Left lung (tissue), 10 donors: ENCODE data around the gene FAM120B. TPM values are rescaled to one million over a fixed set of nuclear protein-coding genes. Genes with fewer than 3 reads are reported as not detected.

Experiments used
- ATAC-seq: fragments of 200-7000 bp; cut with Tn5 transposase; one replicate; pipeline ENCODE4 v1.9.1; 2020; ENCODE audit warnings: moderate library complexity
- DNase-seq, 4 donors: peaks; one replicate each; pipeline ENCODE4 v3.0.0-alpha.2; 2013 to 2020
- H3K27ac ChIP-seq, 2 donors: fragments of 200-600 bp; sonication (generic) in 1 of 2; one replicate each; pipeline versions ENCODE4 v1.5.0 to v1.8.0; 2020 to 2021
- H3K27me3 ChIP-seq, 2 donors: fragments of 200-600 bp; sonication (generic) in 1 of 2; one replicate each; pipeline versions ENCODE4 v1.5.0 to v1.8.0; 2020 to 2021
- H3K36me3 ChIP-seq, 2 donors: fragments of 200-600 bp; sonication (generic) in 1 of 2; one replicate each; pipeline versions ENCODE4 v1.5.0 to v1.8.0; 2020 to 2021
- H3K4me1 ChIP-seq, 2 donors: fragments of 200-600 bp; one replicate each; pipeline ENCODE4 v1.8.0; 2021
- H3K4me3 ChIP-seq, 2 donors: fragments of 200-600 bp; sonication (generic) in 1 of 2; one replicate each; pipeline versions ENCODE4 v1.5.0 to v1.8.0; 2020 to 2021; ENCODE audit warnings: mild to moderate bottlenecking in 1 of 2
- H3K9me3 ChIP-seq, 2 donors: fragments of 200-600 bp; sonication (generic) in 1 of 2; one replicate each; pipeline versions ENCODE4 v1.5.0 to v1.8.0; 2020 to 2021
- CTCF ChIP-seq, 2 donors: fragments of 200-600 bp; sonication (generic) in 1 of 2; IDR thresholded peaks; one replicate each; pipeline versions ENCODE4 v1.5.0 to v1.8.0; 2021; ENCODE audit warnings: antibody characterized with exemption in 2 of 2
- intact Hi-C, 2 donors: fragments of 100-400 bp; cut with DNase I; formaldehyde crosslinking; loops; one replicate each; pipeline versions ENCODE4 v1.11.2 to v1.14.2; 2022
- polyA plus RNA-seq, 6 donors: library from polyadenylated mRNA; unstranded; fragments of 120-200 nt; gene quantifications; one replicate each; pipeline ENCODE4 v1.2.1, GENCODE V29; 2013; ENCODE audit not compliant: insufficient read length in 6 of 6
- total RNA-seq, 2 donors: library from RNA; stranded (reverse); fragmentation: NEBNext Ultra II Directional; extraction: Animal tissue kit (Norgen Biotek cat#: 25700); gene quantifications; one replicate each; pipeline ENCODE4 v1.2.1, GENCODE V29; 2021
- donor health status: DM: no; HTN: yes; CAD: no.
- donor health status: DM: no; HTN: no; CAD: no.

The FAM120B gene
- total and polyA plus RNA-seq, 8 donors = 26.6 to 37.7 (median 35.5) TPM

GRCh38 chr6:170296746-170297575, 9.6 kb upstream of the FAM120B start:
- Histone ChIP-seq H3K4me3 (no peak overlapping the region), H3K27me3 (peaks cover 52 to 83% of the 10 kb centered on the region in 2 donors), H3K36me3 (no peaks in the 10 kb centered on the region), H3K4me1 (peaks cover 26 to 49% of the 10 kb centered on the region in 2 donors), H3K9me3 (no peaks in the 10 kb centered on the region), H3K27ac (no peak overlapping the region)
- no peak for TF ChIP-seq CTCF (IDR thresholded peaks at IDR 0.05)
- DNase-seq (no peak), ATAC-seq (no peak)
- intact Hi-C loops = loop anchor here in 1 of 2 donors (10.0 kb wide), 1 partner anchor 462 kb away; no protein-coding TSS in a partner anchor

DNA sequence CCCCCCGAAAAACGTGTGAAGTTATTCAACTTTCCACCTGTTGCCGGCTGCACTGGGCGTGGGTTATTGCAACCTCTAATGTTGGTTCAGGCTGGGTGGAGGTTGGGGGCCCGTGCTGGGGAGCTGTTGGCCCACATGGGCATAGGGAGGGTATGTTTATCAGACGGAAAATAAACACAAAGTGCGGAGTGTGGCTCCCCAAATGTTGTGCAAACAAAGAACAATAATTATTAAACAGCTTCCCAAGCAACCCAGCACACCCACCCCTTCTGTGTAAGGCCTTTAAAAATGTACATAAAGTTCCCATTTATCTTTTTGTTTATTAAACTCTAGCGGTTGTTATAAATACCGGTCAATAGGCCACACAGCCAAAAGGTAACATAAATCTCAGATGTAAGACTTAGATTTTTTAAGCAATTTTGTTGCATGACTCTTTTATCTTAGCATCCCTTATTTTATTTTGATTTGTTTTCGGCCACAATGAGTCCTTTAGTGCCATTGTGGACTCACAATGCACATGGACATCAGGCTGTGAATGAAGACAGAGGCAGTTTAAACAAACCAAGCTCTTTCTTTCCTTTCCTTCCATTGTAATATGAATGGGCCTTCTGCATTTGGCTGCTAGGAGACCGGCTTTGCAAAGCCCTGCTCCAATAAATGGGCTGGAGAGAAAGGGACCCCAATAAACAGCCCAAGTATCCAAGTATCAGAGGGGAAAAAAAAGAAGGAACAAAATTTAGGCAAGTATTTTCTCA, 8.8 kb upstream of the FAM120B start:
- no peak for TF ChIP-seq CTCF (IDR thresholded peaks at IDR 0.05)
- no peaks in the 10 kb centered on the region for H3K9me3 ChIP-seq
- H3K4me1 ChIP-seq = peaks cover 19 to 41% of the 10 kb centered on the region in 2 donors
- peaks cover 46 to 80% of the 10 kb centered on the region in 2 donors for H3K27me3 ChIP-seq
- no peak overlapping the region for H3K4me3 ChIP-seq
- DNase-seq = no peak
- intact Hi-C loops = loop anchor here in 1 of 2 donors (10.0 kb wide), 1 partner anchor 463 kb away; no protein-coding TSS in a partner anchor
- ATAC-seq = no peak
- no peaks in the 10 kb centered on the region for H3K36me3 ChIP-seq
- no peak overlapping the region for H3K27ac ChIP-seq

DNA sequence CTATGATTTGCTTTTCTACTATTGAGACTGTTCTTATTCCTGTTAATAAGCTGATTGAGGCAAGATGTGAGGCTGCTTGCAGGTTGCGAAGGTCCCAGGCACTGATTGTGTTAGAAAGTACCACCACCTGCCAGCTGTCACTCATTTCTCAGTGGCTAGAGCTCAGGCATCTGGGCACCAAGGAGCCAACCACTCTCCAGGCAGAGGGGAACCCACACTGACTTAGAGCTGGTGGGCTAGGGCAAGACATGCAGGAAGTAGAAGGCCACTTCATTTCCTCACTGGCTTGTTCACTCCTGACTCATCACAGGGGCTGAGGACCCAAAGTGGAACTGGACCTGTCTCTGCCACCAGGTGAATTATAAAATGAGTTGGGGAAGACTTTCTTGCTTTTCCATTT, 7.9 kb upstream of the FAM120B start:
- Histone ChIP-seq H3K9me3 (no peaks in the 10 kb centered on the region), H3K4me3 (no peak overlapping the region), H3K36me3 (no peaks in the 10 kb centered on the region), H3K4me1 (peaks cover 19 to 33% of the 10 kb centered on the region in 2 donors), H3K27me3 (peaks cover 45 to 71% of the 10 kb centered on the region in 2 donors), H3K27ac (no peak overlapping the region)
- TF ChIP-seq CTCF (IDR thresholded peaks at IDR 0.05) = no peak
- DNase-seq = no peak
- intact Hi-C loops = loop anchor here in 1 of 2 donors (10.0 kb wide), 1 partner anchor 464 kb away; no protein-coding TSS in a partner anchor
- ATAC-seq = no peak

DNA sequence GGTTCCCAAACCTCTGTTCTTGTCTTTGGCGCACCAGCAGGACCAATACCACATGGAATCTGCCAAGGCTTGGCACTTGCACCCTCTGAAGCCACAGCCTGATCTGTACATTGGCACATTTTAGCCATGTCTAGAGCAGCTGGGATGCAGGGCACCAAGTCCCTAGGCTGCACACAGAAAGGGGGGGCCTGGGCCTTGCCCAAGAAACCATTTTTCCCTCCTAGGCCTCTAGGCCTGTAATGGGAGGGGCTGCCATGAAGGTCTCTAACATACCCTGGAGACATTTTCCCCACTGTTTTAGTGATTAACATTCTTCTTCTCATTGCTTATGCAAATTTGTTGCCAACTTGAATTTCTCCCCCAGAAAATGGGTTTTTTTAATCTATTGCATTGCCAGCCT, 5.4 kb upstream of the FAM120B start:
- no peak for ATAC-seq

More for the DNA sequence above, 5.4 kb upstream of the FAM120B start:
- intact Hi-C loops = no loop called here
- Histone ChIP-seq H3K27me3 (peaks cover 21 to 46% of the 10 kb centered on the region in 2 donors), H3K27ac (no peak overlapping the region), H3K9me3 (no peaks in the 10 kb centered on the region), H3K36me3 (no peaks in the 10 kb centered on the region), H3K4me1 (peaks cover 10 to 26% of the 10 kb centered on the region in 2 donors), H3K4me3 (no peak overlapping the region)
- DNase-seq = no peak
- no peak for TF ChIP-seq CTCF (IDR thresholded peaks at IDR 0.05)
